ENCODE data around the gene AOC1.
"Not testable (repeated sequence)": the region's sequence is repeated elsewhere in the genome, so short reads cannot be mapped to it uniquely, and the experiment has no call there.

AOC1 gene, protein sequence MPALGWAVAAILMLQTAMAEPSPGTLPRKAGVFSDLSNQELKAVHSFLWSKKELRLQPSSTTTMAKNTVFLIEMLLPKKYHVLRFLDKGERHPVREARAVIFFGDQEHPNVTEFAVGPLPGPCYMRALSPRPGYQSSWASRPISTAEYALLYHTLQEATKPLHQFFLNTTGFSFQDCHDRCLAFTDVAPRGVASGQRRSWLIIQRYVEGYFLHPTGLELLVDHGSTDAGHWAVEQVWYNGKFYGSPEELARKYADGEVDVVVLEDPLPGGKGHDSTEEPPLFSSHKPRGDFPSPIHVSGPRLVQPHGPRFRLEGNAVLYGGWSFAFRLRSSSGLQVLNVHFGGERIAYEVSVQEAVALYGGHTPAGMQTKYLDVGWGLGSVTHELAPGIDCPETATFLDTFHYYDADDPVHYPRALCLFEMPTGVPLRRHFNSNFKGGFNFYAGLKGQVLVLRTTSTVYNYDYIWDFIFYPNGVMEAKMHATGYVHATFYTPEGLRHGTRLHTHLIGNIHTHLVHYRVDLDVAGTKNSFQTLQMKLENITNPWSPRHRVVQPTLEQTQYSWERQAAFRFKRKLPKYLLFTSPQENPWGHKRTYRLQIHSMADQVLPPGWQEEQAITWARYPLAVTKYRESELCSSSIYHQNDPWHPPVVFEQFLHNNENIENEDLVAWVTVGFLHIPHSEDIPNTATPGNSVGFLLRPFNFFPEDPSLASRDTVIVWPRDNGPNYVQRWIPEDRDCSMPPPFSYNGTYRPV
- total RNA-seq, result 0.72 to 11.7 (median 3.5) reads per million in 17 experiments

DNA sequence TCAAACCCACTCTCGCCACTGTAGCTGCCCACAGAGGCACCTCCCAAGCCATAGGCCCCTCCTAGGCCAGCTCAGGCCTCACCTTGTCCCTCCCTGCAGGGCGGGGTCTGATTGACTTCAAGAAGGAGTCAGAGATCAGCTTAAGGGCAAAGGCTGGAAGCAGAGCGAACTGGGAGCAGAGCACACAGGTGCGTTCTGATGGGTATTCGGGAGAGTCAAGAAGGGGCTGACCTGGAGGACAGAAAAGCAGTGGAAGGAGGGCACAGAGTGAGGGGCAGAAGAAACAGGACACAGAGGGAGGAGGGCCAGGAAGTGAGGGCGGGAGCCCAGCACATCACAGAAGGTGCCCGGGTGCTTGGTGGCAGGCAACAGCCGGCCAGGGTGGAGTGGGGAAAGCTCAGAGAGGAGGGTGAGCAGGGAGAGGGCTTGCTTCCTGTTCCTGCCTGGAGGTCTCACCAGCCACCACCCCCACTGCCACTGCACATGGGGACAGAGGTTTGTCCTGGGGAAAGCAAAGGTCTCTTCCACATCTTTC is at the start of gene AOC1:
AOC1 (plus strand) TSS at position 147 of the 535 bp plus-strand sequence. CDS start 3,954 bp downstream, outside the sequence.
- peak; percentile 40 to 68 (median 56) for DNase-seq

DNA sequence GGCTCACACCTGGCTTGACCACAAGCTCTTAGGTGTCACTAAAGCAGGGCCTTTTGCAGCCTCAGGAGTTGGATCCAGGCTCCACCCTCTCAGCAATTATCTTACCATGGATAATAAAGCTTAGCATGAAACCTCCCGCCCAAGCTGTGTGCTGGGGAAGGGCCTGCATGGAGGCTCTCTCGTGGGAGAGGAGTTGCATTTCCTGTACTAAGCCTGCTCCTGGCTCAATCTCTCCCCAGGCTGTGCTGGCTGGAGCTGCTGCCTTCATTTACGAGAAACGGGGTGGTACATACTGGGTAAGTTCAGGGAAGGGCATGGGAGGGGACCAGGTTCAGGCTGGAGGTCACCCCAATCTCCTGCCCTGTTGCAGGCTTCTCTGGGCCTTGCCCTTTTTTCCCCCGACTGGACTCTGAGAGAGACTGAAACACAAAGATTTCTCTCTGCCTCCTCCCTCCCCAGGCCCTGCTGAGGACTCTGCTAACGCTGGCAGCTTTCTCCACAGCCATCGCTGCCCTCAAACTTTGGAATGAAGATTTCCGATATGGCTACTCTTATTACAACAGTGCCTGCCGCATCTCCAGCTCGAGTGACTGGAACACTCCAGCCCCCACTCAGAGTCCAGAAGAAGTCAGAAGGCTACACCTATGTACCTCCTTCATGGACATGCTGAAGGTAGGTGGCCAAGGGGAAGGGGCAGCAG is 49.0 kb upstream of the AOC1 start:
- no peak for DNase-seq

DNA sequence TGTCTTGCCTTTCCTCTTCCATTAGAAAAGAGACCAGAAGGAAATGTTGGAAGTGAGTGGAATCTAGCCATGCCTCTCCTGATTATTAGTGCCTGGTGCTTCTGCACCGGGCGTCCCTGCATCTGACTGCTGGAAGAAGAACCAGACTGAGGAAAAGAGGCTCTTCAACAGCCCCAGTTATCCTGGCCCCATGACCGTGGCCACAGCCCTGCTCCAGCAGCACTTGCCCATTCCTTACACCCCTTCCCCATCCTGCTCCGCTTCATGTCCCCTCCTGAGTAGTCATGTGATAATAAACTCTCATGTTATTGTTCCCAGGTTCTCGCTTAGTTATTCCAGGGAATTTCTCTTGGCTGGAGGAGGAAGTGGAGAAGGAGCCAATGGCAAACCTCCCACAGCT is 47.5 kb upstream of the AOC1 start:
- DNase-seq, result no peak

DNA sequence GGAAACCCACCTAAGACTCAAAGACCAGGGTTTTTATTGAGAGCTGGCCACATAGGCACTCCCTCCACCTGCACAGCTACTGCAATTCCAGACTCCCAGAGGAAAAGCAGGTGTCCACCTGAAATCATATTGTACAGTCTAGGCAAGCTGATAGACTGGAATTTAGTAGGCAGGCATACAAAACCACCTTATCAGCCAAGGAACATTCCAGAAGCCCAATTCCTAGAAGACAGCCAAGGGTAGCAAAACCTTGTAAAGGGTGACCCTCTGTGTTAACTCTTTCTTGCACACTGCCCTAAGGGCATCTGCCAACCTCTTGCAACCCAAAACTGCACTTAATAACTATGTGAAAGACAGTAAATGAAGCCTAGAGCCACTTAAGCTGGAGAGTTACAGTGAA is 46.5 kb upstream of the AOC1 start:
- no peak for DNase-seq

DNA sequence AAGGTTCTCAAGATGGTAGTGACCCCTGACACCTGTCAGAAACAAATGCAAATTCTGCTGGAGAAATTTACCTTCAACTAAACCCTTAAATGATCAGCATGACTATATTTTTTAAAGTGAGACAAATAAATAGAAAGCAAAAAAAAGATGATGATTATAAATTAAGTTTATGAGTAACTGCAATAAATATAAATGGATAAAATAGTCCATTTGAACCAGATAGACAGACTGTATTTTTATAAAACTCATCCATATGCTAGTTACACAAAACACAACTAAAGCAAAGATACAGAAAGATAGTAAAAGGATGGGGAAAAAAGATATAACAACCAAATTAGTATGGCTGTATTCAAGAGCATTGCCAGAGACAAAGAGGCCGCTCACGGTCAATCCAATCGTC is 45.9 kb upstream of the AOC1 start:
- no peak for DNase-seq

DNA sequence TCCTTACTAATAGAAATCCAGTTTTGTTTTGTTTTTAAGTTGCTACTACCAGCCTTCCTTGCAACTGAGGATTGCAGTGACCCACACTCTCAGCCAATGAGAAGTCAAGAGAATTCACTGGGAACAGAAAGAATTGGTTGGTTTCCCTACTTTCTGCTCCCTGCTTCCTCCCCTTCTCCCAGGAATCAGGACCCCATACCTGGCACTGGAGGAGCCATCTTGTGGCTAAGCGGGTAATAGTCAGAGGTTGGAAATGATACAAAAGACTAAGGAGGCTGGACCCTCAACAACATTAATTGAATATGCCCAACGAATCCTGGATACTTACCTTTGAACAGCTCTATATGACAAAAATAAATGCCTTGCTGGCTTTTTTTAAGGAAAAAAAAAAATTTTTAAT is 45.5 kb upstream of the AOC1 start:
- no peak for DNase-seq

DNA sequence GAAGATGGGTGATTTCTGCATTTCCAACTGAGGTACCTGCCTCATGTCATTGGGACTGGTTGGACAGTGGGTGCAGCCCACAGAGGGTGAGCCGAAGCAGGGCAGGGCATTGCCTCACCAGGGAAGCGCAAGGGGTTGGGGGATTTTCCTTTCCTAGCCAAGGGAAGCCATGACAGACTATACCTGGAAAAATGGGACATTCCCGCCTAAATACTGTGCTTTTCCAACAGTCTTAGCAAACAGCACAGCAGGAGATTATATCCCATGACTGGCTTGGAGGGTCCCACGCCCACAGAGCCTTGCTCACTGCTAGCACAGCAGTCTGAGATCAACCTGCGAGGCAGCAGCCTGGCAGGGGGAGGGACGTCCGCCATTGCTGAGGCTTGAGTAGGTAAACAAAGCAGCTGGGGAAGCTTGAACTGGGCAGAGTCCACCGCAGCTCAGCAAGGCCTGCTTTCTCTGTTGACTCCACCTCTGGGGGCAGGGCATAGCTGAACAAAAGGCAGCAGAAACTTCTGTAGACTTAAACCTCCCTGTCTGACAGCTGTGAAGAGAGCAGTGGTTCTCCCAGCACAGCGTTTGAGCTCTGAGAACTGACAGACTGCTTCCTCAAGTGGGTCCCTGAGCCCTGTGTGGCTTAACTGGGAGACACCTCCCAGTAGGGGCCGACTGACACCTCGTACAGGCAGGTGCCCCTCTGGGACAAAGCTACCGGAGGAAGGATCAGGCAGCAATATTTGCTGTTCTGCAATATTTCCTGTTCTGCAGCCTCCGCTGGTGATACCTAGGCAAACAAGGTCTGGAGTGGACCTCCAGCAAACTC is 44.5 kb upstream of the AOC1 start:
- DNase-seq, result not testable (repeated sequence)

DNA sequence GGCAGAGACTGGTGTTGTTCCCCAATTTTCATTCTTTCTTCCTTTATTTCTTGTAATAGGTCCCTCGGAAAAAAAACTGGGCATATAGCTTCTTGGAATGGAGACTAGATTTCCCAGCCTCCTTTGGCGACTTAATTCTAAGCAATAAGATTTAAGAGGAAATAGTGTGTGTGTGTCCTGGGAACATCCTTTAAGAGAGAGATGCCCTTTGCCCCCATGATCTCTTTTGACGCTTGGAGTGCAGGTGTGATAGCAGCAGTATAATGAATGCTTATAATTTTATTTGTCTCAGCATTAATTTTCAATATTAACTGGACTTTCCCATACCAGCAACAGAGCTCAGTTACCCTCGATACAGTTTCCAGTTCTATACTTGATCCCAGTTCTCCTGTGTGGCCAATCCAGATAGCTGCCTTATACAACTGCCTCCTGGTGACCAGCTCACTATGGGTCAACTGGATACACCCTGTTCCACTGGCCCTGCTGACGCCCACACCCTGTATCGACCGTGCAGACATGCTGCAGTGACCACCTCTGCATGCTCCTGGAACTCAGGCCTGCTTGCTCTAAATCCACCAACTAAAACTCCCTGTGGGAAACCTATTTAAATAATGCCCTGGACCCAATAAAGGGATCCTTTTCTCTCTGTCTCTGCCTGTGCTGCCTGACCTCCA is 37.9 kb upstream of the AOC1 start:
- no peak for DNase-seq

DNA sequence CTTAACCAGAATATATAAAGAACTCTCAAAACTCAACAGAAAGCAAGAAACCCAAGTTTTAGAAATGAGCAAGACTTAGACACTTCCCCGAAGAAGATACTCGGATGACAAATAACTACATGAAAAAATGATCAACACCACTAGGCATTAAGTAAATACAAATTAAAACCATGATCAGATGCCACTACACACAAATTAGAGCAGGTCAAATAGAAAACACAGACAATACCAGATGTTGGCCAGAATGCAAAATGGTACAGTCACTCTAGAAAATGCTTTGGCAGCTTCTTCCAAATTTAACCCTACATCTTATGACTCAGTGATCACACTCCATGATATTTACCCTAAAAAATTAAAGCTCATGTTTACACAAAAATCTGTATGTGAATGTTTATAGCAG is 33.3 kb upstream of the AOC1 start:
- no peak for DNase-seq

DNA sequence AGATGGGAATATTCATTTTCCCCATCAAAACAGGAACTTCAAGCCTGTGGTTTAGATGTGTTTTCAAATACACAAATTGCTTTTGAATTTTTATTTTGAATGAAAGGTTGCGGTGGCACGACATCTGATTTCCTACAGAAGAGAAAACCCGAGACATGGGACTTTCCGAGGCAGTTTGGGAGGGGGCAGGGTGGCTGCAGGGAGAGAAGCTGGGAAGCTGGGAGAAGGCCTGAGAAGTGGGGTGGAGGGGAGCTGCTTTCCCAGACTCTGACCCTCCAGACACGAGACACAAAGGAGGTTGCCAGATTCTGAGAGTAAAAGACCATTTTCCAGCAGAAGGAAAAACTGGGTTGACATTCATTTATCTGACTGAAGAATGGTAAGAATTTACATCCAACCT is 32.2 kb upstream of the AOC1 start:
- DNase-seq, result no peak

DNA sequence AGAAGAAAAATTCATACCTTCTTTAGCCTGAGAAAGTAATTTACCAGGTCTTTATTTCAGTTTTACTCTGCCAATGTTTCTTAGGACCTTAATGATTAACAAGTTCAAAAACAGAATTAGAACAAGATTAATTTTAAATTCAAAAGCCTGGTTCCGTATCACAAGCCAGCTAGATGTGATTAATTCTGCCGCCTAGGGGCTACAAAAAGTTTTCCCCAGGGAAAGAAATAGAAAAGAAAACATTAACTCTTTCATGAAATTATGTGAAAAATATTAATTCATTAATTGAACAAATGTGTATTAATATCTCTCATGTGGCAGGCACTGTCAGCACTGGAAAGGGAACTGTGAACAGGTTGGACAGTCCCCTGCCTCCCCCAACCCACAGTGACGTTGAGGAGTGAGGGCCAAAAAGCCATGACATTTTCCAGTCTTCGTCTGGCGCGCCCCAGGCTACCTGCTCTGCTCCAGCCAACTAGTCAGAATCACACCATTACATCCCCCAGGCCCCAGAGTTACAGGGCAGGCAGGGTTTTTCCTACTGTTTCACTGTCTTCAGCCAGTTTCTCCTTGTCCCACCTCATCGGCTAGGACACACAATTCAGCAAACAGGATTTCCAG is 31.6 kb upstream of the AOC1 start:
- no peak for DNase-seq

DNA sequence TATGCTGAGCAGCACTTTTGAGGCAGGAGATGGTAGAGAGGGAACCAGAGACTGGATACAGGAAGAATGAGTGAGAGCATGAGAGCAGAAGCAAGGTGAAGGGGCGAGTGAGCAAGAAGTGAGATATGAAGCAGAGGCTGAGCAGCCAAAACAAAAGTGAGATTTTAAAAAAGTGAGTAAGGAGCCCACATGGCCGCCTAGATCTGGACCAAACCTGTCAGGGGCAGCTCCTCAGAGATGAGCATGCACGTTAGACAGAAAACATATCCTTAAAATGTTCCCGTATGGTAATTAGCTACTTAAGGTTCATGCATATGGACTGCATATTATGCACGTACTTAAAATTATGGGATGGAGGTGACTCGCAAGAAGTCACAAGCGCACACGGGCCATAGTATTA is 29.3 kb upstream of the AOC1 start:
- DNase-seq, result peak in 1 of 4 experiments; percentile 19

DNA sequence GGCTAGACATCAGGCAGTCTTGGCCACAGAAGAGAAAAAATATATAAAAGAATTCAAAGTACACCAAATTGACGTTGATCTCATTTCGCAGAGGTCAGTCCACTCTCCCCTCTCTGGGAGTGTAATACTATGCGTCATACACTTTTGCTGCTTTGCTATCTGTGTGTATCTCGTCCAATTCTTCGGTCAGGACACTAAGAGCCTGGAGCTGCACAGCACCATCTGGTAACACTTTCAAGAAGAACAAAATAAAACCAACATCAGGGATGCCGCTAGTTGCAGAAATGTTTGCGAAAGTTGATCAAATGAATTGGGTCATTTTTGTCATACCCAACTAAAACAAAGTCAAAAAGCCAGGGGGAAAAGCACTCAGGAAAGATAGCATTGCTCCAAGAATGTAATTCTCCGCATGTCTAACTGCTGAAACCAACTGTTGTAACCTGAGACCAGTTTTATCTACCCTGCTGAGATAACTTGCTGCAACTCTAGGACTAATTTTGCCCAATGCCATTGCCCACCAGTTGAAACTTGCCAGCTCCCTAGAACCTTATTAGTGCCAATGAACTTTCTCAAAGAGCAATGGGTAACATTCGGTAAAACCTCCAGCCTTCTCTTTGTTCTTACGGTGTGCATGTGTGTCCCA is 28.7 kb upstream of the AOC1 start:
- DNase-seq, result no peak

DNA sequence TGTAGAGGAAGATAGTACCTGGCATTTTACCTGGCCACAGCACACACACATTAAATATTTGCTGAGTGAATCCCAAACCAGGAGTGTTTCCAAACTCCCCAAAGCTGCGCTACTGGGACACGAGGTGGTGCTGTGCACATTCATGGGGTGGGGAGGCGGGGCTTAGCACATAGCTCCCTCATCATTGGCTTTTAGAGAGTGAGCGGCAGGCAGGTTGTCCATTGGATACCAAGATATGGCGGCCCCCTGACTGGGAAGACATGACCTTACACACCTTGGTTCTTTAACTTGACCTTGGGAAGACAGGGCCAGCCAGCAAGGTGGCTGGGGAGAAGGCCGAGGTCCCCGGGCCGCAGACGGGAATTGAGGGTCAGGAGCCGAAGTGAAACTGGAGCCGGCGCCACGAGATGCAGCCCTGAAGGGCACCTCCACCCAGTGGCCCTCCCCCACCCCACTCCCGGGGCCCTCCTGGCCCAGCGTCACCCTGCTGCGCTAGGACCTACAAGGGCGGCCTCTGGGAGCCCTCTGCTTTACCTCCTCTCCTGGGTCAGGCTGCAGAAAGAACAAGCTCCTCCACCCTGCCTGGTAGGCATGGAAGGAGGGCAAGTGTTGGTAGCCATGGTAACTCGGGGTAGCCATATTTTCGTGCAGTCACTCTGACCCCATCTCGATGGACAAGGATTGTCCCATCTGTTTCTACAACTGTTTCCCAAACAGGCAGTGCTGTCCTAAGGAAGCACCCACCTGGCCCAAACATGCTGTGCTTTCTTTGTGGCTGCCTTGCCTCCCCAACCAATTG is 27.7 kb upstream of the AOC1 start:
- DNase-seq, result no peak

DNA sequence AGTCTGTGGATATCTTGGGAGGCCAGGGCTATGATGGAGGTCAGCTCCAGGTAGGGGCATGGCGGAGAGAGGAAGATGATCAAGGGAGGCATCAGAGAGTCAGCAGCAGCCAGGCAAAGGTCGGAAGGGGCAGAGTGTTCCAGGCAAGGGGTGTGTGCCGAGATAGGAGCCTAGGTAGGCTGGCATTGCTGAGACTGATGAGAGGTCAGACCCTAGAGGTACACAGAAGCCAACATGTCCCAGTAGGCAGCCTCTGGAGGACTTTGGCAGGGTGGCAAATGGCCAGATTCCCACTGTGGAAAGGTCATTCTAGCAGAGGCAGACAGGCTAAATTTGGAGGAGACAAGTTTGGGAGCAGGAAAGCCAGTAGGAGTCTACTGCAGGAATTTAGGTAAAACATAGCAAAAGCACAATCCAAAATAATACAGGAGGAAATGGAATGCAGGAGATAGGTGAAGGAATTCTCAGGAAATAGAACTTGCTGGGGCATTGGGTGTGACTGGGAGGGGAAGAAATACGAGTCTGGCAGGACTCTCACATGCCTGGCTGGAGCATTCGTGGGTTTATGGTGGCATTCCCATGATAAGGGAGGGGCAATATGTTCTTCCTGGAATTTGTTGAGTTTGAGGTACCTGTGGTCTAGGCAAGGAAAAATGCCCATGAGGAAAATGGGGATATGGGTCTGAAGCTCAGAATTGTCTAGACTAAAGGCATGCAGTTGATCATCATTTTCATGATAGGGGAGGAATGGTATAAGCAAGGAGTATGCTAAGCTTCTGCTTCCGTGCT is 26.1 kb upstream of the AOC1 start:
- DNase-seq, result no peak

DNA sequence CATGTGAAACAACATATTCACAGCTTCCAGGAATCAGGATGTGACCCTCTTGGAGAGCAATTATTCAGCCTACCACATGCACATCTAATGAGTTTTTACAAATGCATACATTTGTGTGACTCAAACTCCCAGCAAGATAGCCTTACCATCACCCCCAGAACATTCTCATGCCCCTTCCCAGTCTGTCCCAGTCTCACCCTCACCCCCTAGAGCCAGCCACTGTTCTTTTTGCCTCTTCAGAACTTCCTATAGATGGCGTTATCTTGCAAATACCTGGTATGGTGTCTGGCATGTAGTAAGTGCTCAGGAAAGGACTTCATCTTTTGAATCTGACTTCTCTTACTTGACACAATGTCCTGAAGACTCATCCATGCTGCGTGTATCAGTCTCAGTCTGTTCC is 23.9 kb upstream of the AOC1 start:
- no peak for DNase-seq

DNA sequence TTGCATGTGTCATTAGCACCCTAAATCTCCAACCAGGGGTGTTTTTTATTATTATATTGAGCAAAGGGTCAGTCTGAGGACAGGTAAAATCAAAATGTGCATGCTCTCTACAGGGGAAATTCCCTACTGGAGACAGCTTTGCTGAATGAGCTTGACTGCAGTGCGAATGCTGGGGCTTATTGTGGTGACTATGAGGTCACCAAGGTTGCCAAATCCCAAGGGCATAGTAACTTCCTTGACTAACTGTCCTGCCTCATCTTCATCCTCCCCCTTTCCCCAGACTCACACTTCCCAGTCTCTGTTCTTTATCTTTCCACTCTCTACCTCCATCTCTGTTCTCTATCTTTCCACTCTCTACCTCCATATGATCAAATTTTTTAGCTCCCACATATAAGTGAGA is 22.9 kb upstream of the AOC1 start:
- peak; percentile 65 to 83 (median 82) for DNase-seq

DNA sequence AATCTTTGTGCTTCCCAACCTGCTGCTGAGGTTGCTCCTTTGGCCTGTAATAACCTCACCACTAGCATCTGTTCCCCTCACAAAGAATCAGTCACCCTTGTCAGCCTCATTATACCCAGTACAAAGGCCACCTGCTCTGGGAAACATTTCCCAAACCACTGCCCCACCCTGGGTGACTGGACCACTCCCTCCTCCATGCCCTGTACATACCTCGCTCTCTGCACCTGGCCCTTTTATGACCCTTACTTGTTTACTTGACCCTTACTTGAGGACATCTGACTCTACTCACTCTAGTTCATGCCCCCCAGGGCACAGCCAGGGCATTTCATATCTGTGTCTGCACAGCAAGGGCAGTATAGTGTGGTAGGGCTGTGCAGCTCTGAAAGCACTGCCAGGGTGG is 21.4 kb upstream of the AOC1 start:
- no peak for DNase-seq

DNA sequence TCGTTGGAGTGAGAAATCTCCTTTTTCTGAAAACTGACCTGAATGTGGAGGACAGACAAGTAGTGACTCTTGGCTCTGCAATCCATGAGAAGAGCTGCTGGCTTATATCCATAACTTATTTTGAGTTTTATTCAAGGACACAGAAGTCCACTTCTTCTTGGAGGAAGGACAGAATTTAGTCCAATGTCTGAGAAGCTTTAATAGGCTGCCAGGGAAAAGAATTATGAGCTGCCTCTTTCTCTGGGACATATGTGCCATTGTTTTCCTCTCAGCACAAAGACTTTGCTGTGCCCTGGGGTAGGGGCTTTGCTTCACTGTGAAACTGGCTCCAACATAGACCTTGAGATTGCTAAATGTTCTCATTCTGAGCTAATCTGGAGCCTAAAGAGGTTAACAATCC is 20.5 kb upstream of the AOC1 start:
- DNase-seq, result no peak
